HG03469 (cell line): ENCODE measurements around the gene LYPD5.
"Not testable (repeated sequence)": the region's sequence is repeated elsewhere in the genome, so short reads cannot be mapped to it uniquely, and the experiment has no call there.

ENCODE experiments used
- ATAC-seq: cut with Tn5 transposase; IDR thresholded peaks from one replicate; pipeline ENCODE4 v1.9.1; 2021; ENCODE audit warnings: mild to moderate bottlenecking, moderate library complexity, moderate number of reproducible peaks; ENCODE audit not compliant: unreplicated experiment

The LYPD5 gene

GRCh38 chr19:43806848-43807247 lies 4.6 kb upstream of the LYPD5 start:
- no peak for ATAC-seq

- ATAC-seq: not testable (repeated sequence)
Measured at GRCh38 chr19:43806401-43806800, 4.2 kb upstream of the LYPD5 start.

GRCh38 chr19:43804432-43804831 lies 2.2 kb upstream of the LYPD5 start:
- no peak for ATAC-seq

- ATAC-seq: no peak
Measured at GRCh38 chr19:43799502-43800142, 2.6 kb downstream of the LYPD5 start.

GRCh38 chr19:43798546-43799409 lies 3.5 kb downstream of the LYPD5 start:
- ATAC-seq: no peak

- ATAC-seq: no peak
Measured at GRCh38 chr19:43798026-43798545, 4.2 kb downstream of the LYPD5 start.

- ATAC-seq: no peak
Measured at GRCh38 chr19:43797556-43797955, 4.7 kb downstream of the LYPD5 start.

GRCh38 chr19:43797118-43797517 lies 5.1 kb downstream of the LYPD5 start:
- no peak for ATAC-seq

- no peak for ATAC-seq
Measured at GRCh38 chr19:43790587-43790986, 11.7 kb downstream of the LYPD5 start.

GRCh38 chr19:43789029-43789428 lies 13.2 kb downstream of the LYPD5 start:
- no peak for ATAC-seq

GRCh38 chr19:43786665-43787064 lies 15.6 kb downstream of the LYPD5 start:
- ATAC-seq: no peak

GRCh38 chr19:43784981-43785808 lies 17.1 kb downstream of the LYPD5 start:
- ATAC-seq: no peak

GRCh38 chr19:43784241-43784980 lies 17.8 kb downstream of the LYPD5 start:
- ATAC-seq: no peak

GRCh38 chr19:43783636-43784035 lies 18.6 kb downstream of the LYPD5 start:
- no peak for ATAC-seq

- no peak for ATAC-seq
Measured at GRCh38 chr19:43782689-43783231, 19.5 kb downstream of the LYPD5 start.

GRCh38 chr19:43782311-43782660 lies 20.0 kb downstream of the LYPD5 start:
- ATAC-seq: no peak

- no peak for ATAC-seq
Measured at GRCh38 chr19:43781630-43782310, 20.5 kb downstream of the LYPD5 start.

GRCh38 chr19:43780706-43781525 lies 21.3 kb downstream of the LYPD5 start, which contains the start of gene KCNN4:
Gene KCNN4, minus strand, starts transcription at chr19:43780973. Its CDS starts 112 bp downstream, at chr19:43780861.
- no peak for ATAC-seq

GRCh38 chr19:43779820-43780219 lies 22.4 kb downstream of the LYPD5 start:
- ATAC-seq: no peak
